ENCODE data around the gene C1QTNF9. TPM values are rescaled to one million over a fixed set of nuclear protein-coding genes. Genes with fewer than 3 reads are reported as not detected.

C1QTNF9 gene
- total RNA-seq, 1 experiment from 2014 or later = not detected

- in situ Hi-C loops (cut with HindIII; ENCODE audit: low pct_unique_long_range_greater_than_20kb, low sequenced_read_pairs) (no loop called here), intact Hi-C loops (cut with micrococcal nuclease; ENCODE audit: unreplicated experiment) (no loop called here)
- ATAC-seq = no peak
- TF ChIP-seq POLR2AphosphoS5 (IDR thresholded peaks at IDR 0.05; ENCODE audit: low read depth, low read length) = no peak
- no peak for TF ChIP-seq CTCF (IDR thresholded peaks at IDR 0.05)
- TF ChIP-seq SIN3A (IDR thresholded peaks at IDR 0.05; ENCODE audit: borderline replicate concordance, insufficient read depth, low read depth, low read length) = no peak
- TF ChIP-seq REST (IDR thresholded peaks at IDR 0.05; ENCODE audit: insufficient read depth in 1 of 2, low read depth in 2 of 2, low read length in 1 of 2) = no peak
- no peak for TF ChIP-seq TCF7L2 (IDR thresholded peaks at IDR 0.05; ENCODE audit: low read depth, low read length)
- no peak for DNase-seq (ENCODE audit: low read depth, low spot score)
- H3K4me1 ChIP-seq (ENCODE audit: control insufficient read depth, insufficient read depth, low read length) = no peaks in the 10 kb centered on the region
- no peaks in the 10 kb centered on the region for H3K36me3 ChIP-seq (ENCODE audit: control insufficient read depth, insufficient read depth, low read length)
- CTCF ChIA-PET = no interaction called here
- H3K27ac ChIP-seq (ENCODE audit: low read length) = no peak overlapping the region
- H3K27me3 ChIP-seq (ENCODE audit: control insufficient read depth, insufficient read depth, low read length) = no peaks in the 10 kb centered on the region
- no peaks in the 10 kb centered on the region for H3K9me3 ChIP-seq (ENCODE audit: control insufficient read depth, insufficient read depth, low read depth, low read length)
- no peak overlapping the region for H3K4me3 ChIP-seq (ENCODE audit: low read depth in 2 of 2, low read length in 2 of 2)
- no TSS peak for BruUV-seq (replicated peaks)
- POLR2A ChIA-PET = no interaction called here
Measured at GRCh38 chr13:24308068-24308445, 1.3 kb upstream of the C1QTNF9 start.

GRCh38 chr13:24308488-24309020 lies 826 bp upstream of the C1QTNF9 start:
- no peak overlapping the region for H3K27ac ChIP-seq (ENCODE audit: low read length)
- H3K36me3 ChIP-seq (ENCODE audit: control insufficient read depth, insufficient read depth, low read length) = no peaks in the 10 kb centered on the region
- no peak for ATAC-seq
- H3K4me3 ChIP-seq (ENCODE audit: low read depth in 2 of 2, low read length in 2 of 2) = no peak overlapping the region
- no peaks in the 10 kb centered on the region for H3K4me1 ChIP-seq (ENCODE audit: control insufficient read depth, insufficient read depth, low read length)
- H3K9me3 ChIP-seq (ENCODE audit: control insufficient read depth, insufficient read depth, low read depth, low read length) = no peaks in the 10 kb centered on the region
- POLR2A ChIA-PET = no interaction called here
- DNase-seq (ENCODE audit: low read depth, low spot score) = no peak
- intact Hi-C loops (cut with micrococcal nuclease; ENCODE audit: unreplicated experiment) (no loop called here), in situ Hi-C loops (cut with HindIII; ENCODE audit: low pct_unique_long_range_greater_than_20kb, low sequenced_read_pairs) (no loop called here)
- no TSS peak for BruUV-seq (replicated peaks)
- TF ChIP-seq SIN3A (IDR thresholded peaks at IDR 0.05; ENCODE audit: borderline replicate concordance, insufficient read depth, low read depth, low read length) (no peak), POLR2AphosphoS5 (IDR thresholded peaks at IDR 0.05; ENCODE audit: low read depth, low read length) (no peak), CTCF (IDR thresholded peaks at IDR 0.05) (no peak), TCF7L2 (IDR thresholded peaks at IDR 0.05; ENCODE audit: low read depth, low read length) (no peak), REST (IDR thresholded peaks at IDR 0.05; ENCODE audit: insufficient read depth in 1 of 2, low read depth in 2 of 2, low read length in 1 of 2) (no peak)
- H3K27me3 ChIP-seq (ENCODE audit: control insufficient read depth, insufficient read depth, low read length) = no peaks in the 10 kb centered on the region
- CTCF ChIA-PET = no interaction called here

All from Panc1 (cell line).